Osteocyte (in vitro differentiated cells): ENCODE measurements around the gene SNRPD2. TPM values are rescaled to one million over a fixed set of nuclear protein-coding genes. Genes with fewer than 3 reads are reported as not detected.

Source experiments
- DNase-seq: peaks from one replicate; pipeline ENCODE4 v3.0.0; 2021; ENCODE audit warnings: mixed read lengths; ENCODE audit not compliant: unreplicated experiment; ENCODE audit errors: extremely low spot score
- H3K27ac Mint-ChIP-seq: one replicate; pipeline ENCODE4 v1.8.0; 2021; ENCODE audit warnings: mild to moderate bottlenecking, mixed read lengths; ENCODE audit not compliant: unreplicated experiment
- H3K27me3 Mint-ChIP-seq: one replicate; pipeline ENCODE4 v1.8.0; 2021; ENCODE audit warnings: mixed read lengths; ENCODE audit not compliant: unreplicated experiment
- H3K36me3 Mint-ChIP-seq: one replicate; pipeline ENCODE4 v1.8.0; 2021; ENCODE audit warnings: mixed read lengths; ENCODE audit not compliant: unreplicated experiment
- H3K4me1 Mint-ChIP-seq: one replicate; pipeline ENCODE4 v1.8.0; 2021; ENCODE audit warnings: mixed read lengths; ENCODE audit not compliant: unreplicated experiment
- H3K4me3 Mint-ChIP-seq: one replicate; pipeline ENCODE4 v1.8.0; 2021; ENCODE audit warnings: mild to moderate bottlenecking, moderate library complexity, mixed read lengths; ENCODE audit not compliant: unreplicated experiment
- H3K9me3 Mint-ChIP-seq: one replicate; pipeline ENCODE4 v1.8.0; 2021; ENCODE audit warnings: mixed read lengths; ENCODE audit not compliant: unreplicated experiment
- CTCF ChIP-seq: fragments of 200-600 bp; sonication (generic); IDR thresholded peaks from 2 replicates; pipeline ENCODE4 v1.5.0; 2021; ENCODE audit warnings: antibody characterized with exemption, mild to moderate bottlenecking, moderate library complexity
- total RNA-seq: library from RNA; stranded (reverse); gene quantifications from 2 replicates; pipeline ENCODE4 v1.2.1, GENCODE V29; 2021

Gene SNRPD2
- total RNA-seq, 1 donor from 2014 or later, result 366 TPM

GRCh38 chr19:45650722-45651121 lies 41.0 kb downstream of the SNRPD2 start:
- no peak overlapping the region for H3K27ac Mint-ChIP-seq
- H3K27me3 Mint-ChIP-seq, result no peaks in the 10 kb centered on the region
- no peaks in the 10 kb centered on the region for H3K36me3 Mint-ChIP-seq
- no peak for DNase-seq
- no peak for TF ChIP-seq CTCF
- no peaks in the 10 kb centered on the region for H3K9me3 Mint-ChIP-seq
- H3K4me3 Mint-ChIP-seq, result no peak overlapping the region
- H3K4me1 Mint-ChIP-seq, result peaks cover 6% of the 10 kb centered on the region

GRCh38 chr19:45646345-45646698 lies 45.4 kb downstream of the SNRPD2 start:
- H3K4me3 Mint-ChIP-seq, result peak overlapping the region; percentile 73

GRCh38 chr19:45645631-45646344 lies 46.0 kb downstream of the SNRPD2 start:
- H3K36me3 Mint-ChIP-seq, result no peaks in the 10 kb centered on the region

More at GRCh38 chr19:45646345-45646698, 45.4 kb downstream of the SNRPD2 start:
- Mint-ChIP-seq H3K27me3 (no peaks in the 10 kb centered on the region), H3K9me3 (no peaks in the 10 kb centered on the region), H3K36me3 (no peaks in the 10 kb centered on the region), H3K27ac (peak overlapping the region; percentile 83), H3K4me1 (peaks cover 21% of the 10 kb centered on the region)
- DNase-seq, result no peak
- no peak for TF ChIP-seq CTCF

GRCh38 chr19:45645068-45645630 lies 46.6 kb downstream of the SNRPD2 start:
- peak overlapping the region; percentile 73 for H3K4me3 Mint-ChIP-seq
- no peak for TF ChIP-seq CTCF
- H3K27ac Mint-ChIP-seq, result no peak overlapping the region
- H3K9me3 Mint-ChIP-seq, result no peaks in the 10 kb centered on the region
- no peak for DNase-seq
- H3K27me3 Mint-ChIP-seq, result no peaks in the 10 kb centered on the region
- peaks cover 28% of the 10 kb centered on the region for H3K4me1 Mint-ChIP-seq
- H3K36me3 Mint-ChIP-seq, result no peaks in the 10 kb centered on the region

More at GRCh38 chr19:45645631-45646344, 46.0 kb downstream of the SNRPD2 start:
- DNase-seq, result peak; percentile 91
- Mint-ChIP-seq H3K27me3 (no peaks in the 10 kb centered on the region), H3K9me3 (no peaks in the 10 kb centered on the region), H3K4me3 (peak overlapping the region; percentile 73), H3K27ac (peak overlapping the region; percentile 83), H3K4me1 (peaks cover 26% of the 10 kb centered on the region)
- TF ChIP-seq CTCF, result no peak

- Mint-ChIP-seq H3K27ac (no peak overlapping the region), H3K9me3 (no peaks in the 10 kb centered on the region), H3K27me3 (no peaks in the 10 kb centered on the region), H3K36me3 (no peaks in the 10 kb centered on the region), H3K4me3 (no peak overlapping the region), H3K4me1 (peaks cover 28% of the 10 kb centered on the region)
- no peak for DNase-seq
- no peak for TF ChIP-seq CTCF
Observed at GRCh38 chr19:45643927-45644771, 47.6 kb downstream of the SNRPD2 start.
